Keratinocyte (primary cell): ENCODE measurements around the gene PLA2G15. TPM values are rescaled to one million over a fixed set of nuclear protein-coding genes. Genes with fewer than 3 reads are reported as not detected.

ENCODE experiments used
- DNase-seq: peaks from one replicate; pipeline ENCODE4 v3.0.0-alpha.2; 2011; ENCODE audit warnings: low read depth, missing footprints, low spot score
- FAIRE-seq: peaks from 2 replicates; lab custom pipeline; 2011; peaks lifted over from hg19 to GRCh38; lab: Jason Lieb, UNC
- H2AFZ ChIP-seq: 2 replicates; pipeline ENCODE4 v1.6.0; 2012; ENCODE audit warnings: low read length, control low read depth, inconsistent platforms; ENCODE audit not compliant: control insufficient read depth
- H3K27ac ChIP-seq: 2 replicates; pipeline ENCODE4 v1.5.1; 2011; ENCODE audit warnings: low read length; ENCODE audit not compliant: control insufficient read depth, insufficient read depth
- H3K27me3 ChIP-seq: 3 replicates; pipeline ENCODE4 v1.6.0; 2011; ENCODE audit warnings: low read length; ENCODE audit not compliant: control insufficient read depth, insufficient read depth; ENCODE audit errors: extremely low read depth
- H3K36me3 ChIP-seq, 2 experiments: 2 replicates in 1 of 2; 3 replicates in 1 of 2; pipeline ENCODE4 v1.5.1; 2011; ENCODE audit warnings: low read length in 2 of 2, mild to moderate bottlenecking in 1 of 2; ENCODE audit not compliant: control insufficient read depth in 2 of 2, insufficient read depth in 2 of 2; ENCODE audit errors: extremely low read depth in 1 of 2
- H3K4me1 ChIP-seq: 3 replicates; pipeline ENCODE4 v1.5.1; 2011; ENCODE audit warnings: low read length; ENCODE audit not compliant: control insufficient read depth, insufficient read depth; ENCODE audit errors: extremely low read depth
- H3K4me2 ChIP-seq: 3 replicates; pipeline ENCODE4 v1.6.0; 2011; ENCODE audit warnings: low read depth, low read length; ENCODE audit not compliant: control insufficient read depth, insufficient read depth; ENCODE audit errors: extremely low read depth
- H3K4me3 ChIP-seq, 3 experiments: fragments of 200-600 bp in 1 of 3; sonication (generic) in 1 of 3; 2 replicates in 2 of 3; 3 replicates in 1 of 3; pipeline ENCODE4 v1.5.1; 2011 to 2016; ENCODE audit warnings: low read length in 3 of 3, mild to moderate bottlenecking in 3 of 3, control low read depth in 2 of 3, inconsistent platforms in 1 of 3, low read depth in 1 of 3, mixed read lengths in 1 of 3, mixed run types in 1 of 3, moderate library complexity in 1 of 3; ENCODE audit not compliant: control insufficient read depth in 2 of 3, insufficient read depth in 2 of 3; ENCODE audit errors: extremely low read depth in 1 of 3
- H3K79me2 ChIP-seq: 2 replicates; pipeline ENCODE4 v1.6.0; 2012; ENCODE audit warnings: low read length; ENCODE audit not compliant: control insufficient read depth, insufficient read depth
- H3K9ac ChIP-seq: 3 replicates; pipeline ENCODE4 v1.6.0; 2011; ENCODE audit warnings: low read length; ENCODE audit not compliant: control insufficient read depth, insufficient read depth; ENCODE audit errors: extremely low read depth
- H3K9me1 ChIP-seq: 3 replicates; pipeline ENCODE4 v1.6.0; 2011; ENCODE audit warnings: low read length; ENCODE audit not compliant: control insufficient read depth, insufficient read depth; ENCODE audit errors: extremely low read depth
- H3K9me3 ChIP-seq: 2 replicates; pipeline ENCODE4 v1.5.1; 2012; ENCODE audit warnings: low read depth, low read length; ENCODE audit not compliant: control insufficient read depth
- H4K20me1 ChIP-seq: 3 replicates; pipeline ENCODE4 v1.6.0; 2011; ENCODE audit warnings: low read length; ENCODE audit not compliant: control insufficient read depth, insufficient read depth; ENCODE audit errors: extremely low read depth
- EZH2 ChIP-seq: IDR thresholded peaks from one replicate; pipeline ENCODE4 v1.6.1; 2012; ENCODE audit warnings: inconsistent platforms, mild to moderate bottlenecking, low read length, moderate library complexity
- dilution Hi-C: fragments of 300-500 bp; cut with MboI; formaldehyde crosslinking; loops from one replicate; pipeline ENCODE4 v1.7.0; 2020; ENCODE audit warnings: low sequenced_read_pairs; ENCODE audit not compliant: extremely low pct_ligation_motif_present
- polyA plus RNA-seq, 5 experiments: library from polyadenylated mRNA; depleted of rRNA in 3 of 5; stranded (reverse) in 3 of 5; stranded (forward) in 1 of 5; unstranded in 1 of 5; fragments of >200 nt; gene quantifications; 1 replicate in 1 of 5; 2 replicates in 3 of 5; 3 replicates in 1 of 5; pipeline versions ENCODE4 v1.2.1 to v1.2.3, GENCODE V29; 2011 to 2012; ENCODE audit warnings: missing spikeins in 2 of 5, low read depth in 1 of 5, low replicate concordance in 1 of 5
- TF ChIP-seq, protein P1 (sequence below), 3 experiments: IDR thresholded peaks in 1 of 3; conservative IDR thresholded peaks in 1 of 3; optimal IDR thresholded peaks in 1 of 3; 2 replicates in 2 of 3; 3 replicates in 1 of 3; pipeline versions ENCODE3 to v1.5.1; 2011; ENCODE audit warnings: low read length in 3 of 3, mild to moderate bottlenecking in 3 of 3, moderate library complexity in 2 of 3, control low read depth in 1 of 3, inconsistent platforms in 1 of 3; ENCODE audit not compliant: insufficient read depth in 2 of 3; ENCODE audit errors: extremely low read depth in 1 of 3

Gene PLA2G15
- polyA plus RNA-seq, 1 donor (not counting 4 experiments of a cell fraction or from before 2014, with no cell fraction given), result 9.2 TPM

DNA sequence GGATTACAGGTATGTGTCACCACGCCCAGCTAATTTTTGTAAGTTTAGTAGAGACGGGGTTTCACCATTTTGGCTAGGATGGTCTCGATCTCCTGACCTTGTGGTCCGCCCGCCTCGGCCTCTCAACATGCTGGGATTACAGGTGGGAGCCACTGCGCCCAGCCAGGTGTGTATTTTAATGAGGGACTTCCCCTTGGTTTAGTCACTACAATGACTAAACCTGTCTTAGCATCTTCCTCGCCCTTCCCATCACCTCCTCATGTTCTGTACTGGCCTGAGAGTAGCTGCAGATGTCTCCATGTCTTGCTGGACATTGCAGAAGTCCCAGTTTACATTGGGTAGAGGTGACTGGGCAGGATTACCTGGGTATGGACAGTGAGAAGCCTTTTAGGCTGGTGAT, 28.7 kb downstream of the PLA2G15 start:
- peaks cover 11 to 25% of the 10 kb centered on the region in 2 experiments for H3K36me3 ChIP-seq
- no peak for DNase-seq
- peaks cover 41% of the 10 kb centered on the region for H3K79me2 ChIP-seq

DNA sequence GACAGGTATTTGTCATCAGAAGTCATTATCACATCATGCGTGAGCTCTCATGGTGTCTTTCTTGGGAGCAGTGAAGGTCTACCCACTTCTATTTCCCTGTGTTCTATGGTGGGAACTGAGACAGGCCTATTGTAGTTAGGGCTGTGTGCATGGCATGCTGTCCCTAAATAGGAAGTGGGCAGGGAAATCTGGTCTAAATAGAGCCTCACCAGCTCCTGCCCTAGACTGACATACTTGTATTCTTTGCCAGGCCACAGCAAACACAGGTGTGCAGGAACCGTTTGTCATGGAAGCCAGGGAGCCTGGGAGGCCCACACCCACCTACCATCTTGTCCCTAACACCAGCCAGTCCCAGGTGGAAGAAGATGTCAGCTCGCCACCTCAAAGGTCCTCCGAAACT, 29.3 kb downstream of the PLA2G15 start:
- H2AFZ ChIP-seq, result no peak overlapping the region
- H4K20me1 ChIP-seq, result peaks cover 20% of the 10 kb centered on the region
- FAIRE-seq (no peak), DNase-seq (no peak)
- no peak overlapping the region for H3K4me3 ChIP-seq
- H3K9ac ChIP-seq, result no peak overlapping the region
- peaks cover 35% of the 10 kb centered on the region for H3K79me2 ChIP-seq
- peaks cover 11 to 24% of the 10 kb centered on the region in 2 experiments for H3K36me3 ChIP-seq
- dilution Hi-C loops, result no loop called here
- H3K9me3 ChIP-seq, result no peaks in the 10 kb centered on the region
- H3K27ac ChIP-seq, result no peak overlapping the region
- no peak overlapping the region for H3K4me2 ChIP-seq
- H3K4me1 ChIP-seq, result peaks cover 43% of the 10 kb centered on the region
- no peak for TF ChIP-seq EZH2
- TF ChIP-seq, protein P1, sequence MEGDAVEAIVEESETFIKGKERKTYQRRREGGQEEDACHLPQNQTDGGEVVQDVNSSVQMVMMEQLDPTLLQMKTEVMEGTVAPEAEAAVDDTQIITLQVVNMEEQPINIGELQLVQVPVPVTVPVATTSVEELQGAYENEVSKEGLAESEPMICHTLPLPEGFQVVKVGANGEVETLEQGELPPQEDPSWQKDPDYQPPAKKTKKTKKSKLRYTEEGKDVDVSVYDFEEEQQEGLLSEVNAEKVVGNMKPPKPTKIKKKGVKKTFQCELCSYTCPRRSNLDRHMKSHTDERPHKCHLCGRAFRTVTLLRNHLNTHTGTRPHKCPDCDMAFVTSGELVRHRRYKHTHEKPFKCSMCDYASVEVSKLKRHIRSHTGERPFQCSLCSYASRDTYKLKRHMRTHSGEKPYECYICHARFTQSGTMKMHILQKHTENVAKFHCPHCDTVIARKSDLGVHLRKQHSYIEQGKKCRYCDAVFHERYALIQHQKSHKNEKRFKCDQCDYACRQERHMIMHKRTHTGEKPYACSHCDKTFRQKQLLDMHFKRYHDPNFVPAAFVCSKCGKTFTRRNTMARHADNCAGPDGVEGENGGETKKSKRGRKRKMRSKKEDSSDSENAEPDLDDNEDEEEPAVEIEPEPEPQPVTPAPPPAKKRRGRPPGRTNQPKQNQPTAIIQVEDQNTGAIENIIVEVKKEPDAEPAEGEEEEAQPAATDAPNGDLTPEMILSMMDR (optimal IDR thresholded peaks at IDR 0.05 in 1 of 3, IDR thresholded peaks at IDR 0.05 in 1 of 3, conservative IDR thresholded peaks at IDR 0.05 in 1 of 3; ENCODE audit: extremely low read depth in 1 of 3, insufficient read depth in 2 of 3, low read length in 3 of 3), result no peak
- H3K9me1 ChIP-seq, result peaks cover 18% of the 10 kb centered on the region
- H3K27me3 ChIP-seq, result no peaks in the 10 kb centered on the region

More for the DNA sequence above, 28.7 kb downstream of the PLA2G15 start:
- no peak overlapping the region for H3K4me3 ChIP-seq
- peak; percentile 48 for FAIRE-seq
- H3K9ac ChIP-seq, result no peak overlapping the region
- TF ChIP-seq, protein P1 (optimal IDR thresholded peaks at IDR 0.05 in 1 of 3, IDR thresholded peaks at IDR 0.05 in 1 of 3, conservative IDR thresholded peaks at IDR 0.05 in 1 of 3; ENCODE audit: extremely low read depth in 1 of 3, insufficient read depth in 2 of 3, low read length in 3 of 3), result no peak
- no peak for TF ChIP-seq EZH2
- no peak overlapping the region for H2AFZ ChIP-seq
- H3K9me1 ChIP-seq, result peaks cover 18% of the 10 kb centered on the region
- no peaks in the 10 kb centered on the region for H3K27me3 ChIP-seq
- H3K4me2 ChIP-seq, result no peak overlapping the region
- H3K9me3 ChIP-seq, result no peaks in the 10 kb centered on the region
- dilution Hi-C loops, result no loop called here
- no peak overlapping the region for H3K27ac ChIP-seq
- peaks cover 20% of the 10 kb centered on the region for H4K20me1 ChIP-seq
- peaks cover 43% of the 10 kb centered on the region for H3K4me1 ChIP-seq
